GM21528 (cell line): ENCODE results near the gene MOB4.
A peak's percentile ranks its signal among the peaks of the same experiment; 100 is the strongest.
"Not testable (repeated sequence)": the region's sequence is repeated elsewhere in the genome, so short reads cannot be mapped to it uniquely, and the experiment has no call there.

ENCODE experiments used
- ATAC-seq: cut with Tn5 transposase; IDR thresholded peaks from one replicate; pipeline ENCODE4 v1.9.1; 2021; ENCODE audit warnings: mild to moderate bottlenecking, moderate library complexity; ENCODE audit not compliant: unreplicated experiment, low FRiP score

MOB4 gene

GRCh38 chr2:197515739-197516392, at the start of gene MOB4:
Gene MOB4, plus strand, starts transcription at chr2:197516066. Its CDS starts 21 bp downstream, at chr2:197516087.
- ATAC-seq, result peak; percentile 94

GRCh38 chr2:197472166-197472565, 43.7 kb upstream of the MOB4 start:
- no peak for ATAC-seq

GRCh38 chr2:197477797-197478196, 38.1 kb upstream of the MOB4 start:
- ATAC-seq, result no peak

GRCh38 chr2:197480165-197481036, 35.5 kb upstream of the MOB4 start:
- ATAC-seq, result no peak

- not testable (repeated sequence) for ATAC-seq
Observed at GRCh38 chr2:197484248-197484647, 31.6 kb upstream of the MOB4 start.

GRCh38 chr2:197486175-197486574, 29.7 kb upstream of the MOB4 start:
- ATAC-seq, result no peak

GRCh38 chr2:197487385-197487784, 28.5 kb upstream of the MOB4 start:
- no peak for ATAC-seq

- no peak for ATAC-seq
Observed at GRCh38 chr2:197495433-197496134, 20.3 kb upstream of the MOB4 start.

- no peak for ATAC-seq
Observed at GRCh38 chr2:197496695-197497094, 19.2 kb upstream of the MOB4 start.

GRCh38 chr2:197497326-197497725, 18.5 kb upstream of the MOB4 start:
- ATAC-seq, result no peak

- ATAC-seq, result no peak
Observed at GRCh38 chr2:197498235-197498936, 17.5 kb upstream of the MOB4 start.

- peak; percentile 26 for ATAC-seq
Observed at GRCh38 chr2:197498937-197499593, 16.8 kb upstream of the MOB4 start.

- ATAC-seq, result peak; percentile 87
Observed at GRCh38 chr2:197499594-197500502, 16.0 kb upstream of the MOB4 start, which contains the start of the genes HSPD1 and HSPE1. Gene HSPD1, minus strand, starts transcription at chr2:197499840. Its CDS starts 992 bp downstream, at chr2:197498848. Gene HSPE1, plus strand, starts transcription at chr2:197500379. Its CDS starts 58 bp downstream, at chr2:197500437.

GRCh38 chr2:197500503-197501131, 15.2 kb upstream of the MOB4 start:
- ATAC-seq, result peak; percentile 9

GRCh38 chr2:197502201-197502600, 13.7 kb upstream of the MOB4 start:
- no peak for ATAC-seq

GRCh38 chr2:197502685-197503084, 13.2 kb upstream of the MOB4 start:
- ATAC-seq, result no peak

GRCh38 chr2:197504000-197504399, 11.9 kb upstream of the MOB4 start:
- no peak for ATAC-seq

GRCh38 chr2:197504512-197504911, 11.4 kb upstream of the MOB4 start:
- ATAC-seq, result no peak
